GM23338 (cell line): Measurements from ENCODE around the gene ANXA8L1. TPM values are rescaled to one million over a fixed set of nuclear protein-coding genes. Genes with fewer than 3 reads are reported as not detected.
"Not testable (repeated sequence)": the region's sequence is repeated elsewhere in the genome, so short reads cannot be mapped to it uniquely, and the experiment has no call there.

Experiments
- ATAC-seq: fragments of 200-7000 bp; cut with Tn5 transposase; 3 replicates; pipeline ENCODE4 v1.9.1; 2020
- DNase-seq: peaks from one replicate; pipeline ENCODE4 v3.0.0-alpha.2; 2015; ENCODE audit warnings: low spot score
- H2AFZ ChIP-seq: fragments of 200-600 bp; sonication (generic); 2 replicates; pipeline ENCODE4 v1.8.0; 2016; ENCODE audit warnings: antibody characterized with exemption, mild to moderate bottlenecking, moderate library complexity
- H3F3A ChIP-seq: fragments of 200-600 bp; sonication (generic); replicated peaks from 2 replicates; pipeline ENCODE4 v1.8.0; 2017; ENCODE audit warnings: antibody characterized with exemption, mixed run types, low read depth
- H3K27ac ChIP-seq: fragments of 200-600 bp; sonication (generic); 2 replicates; pipeline ENCODE4 v1.6.1; 2016; ENCODE audit warnings: low read depth
- H3K27me3 ChIP-seq: fragments of 200-600 bp; sonication (generic); 2 replicates; pipeline ENCODE4 v1.8.0; 2016; ENCODE audit warnings: mild to moderate bottlenecking, mixed run types, moderate library complexity; ENCODE audit not compliant: insufficient read depth
- H3K36me3 ChIP-seq: fragments of 200-600 bp; sonication (generic); 2 replicates; pipeline ENCODE4 v1.8.0; 2016; ENCODE audit warnings: mild to moderate bottlenecking; ENCODE audit not compliant: insufficient read depth
- H3K4me1 ChIP-seq: fragments of 200-600 bp; sonication (generic); 2 replicates; pipeline ENCODE4 v1.8.0; 2016; ENCODE audit warnings: mild to moderate bottlenecking, moderate library complexity; ENCODE audit not compliant: insufficient read depth
- H3K4me2 ChIP-seq: fragments of 200-600 bp; sonication (generic); 2 replicates; pipeline ENCODE4 v1.7.1; 2017; ENCODE audit warnings: mixed run types
- H3K4me3 ChIP-seq: fragments of 200-600 bp; sonication (generic); 2 replicates; pipeline ENCODE4 v1.6.1; 2016; ENCODE audit warnings: mixed run types
- H3K79me2 ChIP-seq: fragments of 200-600 bp; sonication (generic); replicated peaks from 2 replicates; pipeline ENCODE4 v1.8.0; 2017; ENCODE audit warnings: mild to moderate bottlenecking; ENCODE audit not compliant: insufficient read depth
- H3K9me2 ChIP-seq: fragments of 200-600 bp; sonication (generic); 2 replicates; pipeline ENCODE4 v1.8.0; 2017; ENCODE audit not compliant: insufficient read depth
- H4K20me1 ChIP-seq: fragments of 200-600 bp; sonication (generic); replicated peaks from 2 replicates; pipeline ENCODE4 v1.8.0; 2017; ENCODE audit warnings: mild to moderate bottlenecking; ENCODE audit not compliant: insufficient read depth
- H3K27ac Mint-ChIP-seq: 2 replicates; pipeline ENCODE4 v1.8.0; 2020; ENCODE audit warnings: inconsistent platforms, mild to moderate bottlenecking, moderate library complexity, mixed read lengths
- H3K27me3 Mint-ChIP-seq: 3 replicates; pipeline ENCODE4 v1.8.0; 2022; ENCODE audit warnings: low read depth, mild to moderate bottlenecking, moderate library complexity, mixed read lengths, inconsistent platforms; ENCODE audit not compliant: insufficient read depth, poor library complexity
- H3K36me3 Mint-ChIP-seq: 3 replicates; pipeline ENCODE4 v1.8.0; 2021; ENCODE audit warnings: low read depth, mild to moderate bottlenecking, inconsistent platforms, moderate library complexity, mixed read lengths
- H3K4me1 Mint-ChIP-seq: 3 replicates; pipeline ENCODE4 v1.8.0; 2020; ENCODE audit warnings: mild to moderate bottlenecking, inconsistent platforms, mixed read lengths
- H3K4me3 Mint-ChIP-seq: 3 replicates; pipeline ENCODE4 v1.8.0; 2021; ENCODE audit warnings: moderate library complexity, mild to moderate bottlenecking, inconsistent platforms, mixed read lengths
- H3K9me3 Mint-ChIP-seq: 3 replicates; pipeline ENCODE4 v1.8.0; 2020; ENCODE audit warnings: moderate library complexity, mild to moderate bottlenecking, inconsistent platforms, mixed read lengths
- CREB1 ChIP-seq: fragments of 250-450 bp; sonication (Bioruptor Pico); IDR thresholded peaks from 2 replicates; pipeline ENCODE4 v1.5.0; 2020; ENCODE audit warnings: low read depth, mild to moderate bottlenecking, moderate library complexity
- ETS1 ChIP-seq: IDR thresholded peaks from 2 replicates; pipeline ENCODE4 v1.6.1; 2016; ENCODE audit warnings: antibody characterized with exemption
- EZH2 ChIP-seq: fragments of 200-600 bp; sonication (generic); IDR thresholded peaks from one replicate; pipeline ENCODE4 v1.8.0; 2017; ENCODE audit warnings: antibody characterized with exemption, mild to moderate bottlenecking, low read depth; ENCODE audit not compliant: unreplicated experiment
- JUNB ChIP-seq: IDR thresholded peaks from one replicate; pipeline ENCODE4 v1.6.1; 2016; ENCODE audit warnings: antibody characterized with exemption; ENCODE audit not compliant: unreplicated experiment
- NANOG ChIP-seq: IDR thresholded peaks from 2 replicates; pipeline ENCODE4 v1.6.1; 2016; ENCODE audit warnings: antibody characterized with exemption, borderline replicate concordance
- POLR2AphosphoS5 ChIP-seq: IDR thresholded peaks from 2 replicates; pipeline ENCODE4 v1.6.1; 2016; ENCODE audit warnings: antibody characterized with exemption, low read depth
- STAT1 ChIP-seq: IDR thresholded peaks from one replicate; pipeline ENCODE4 v1.6.1; 2016; ENCODE audit warnings: antibody characterized with exemption; ENCODE audit not compliant: unreplicated experiment
- ZNF114 ChIP-seq: fragments of 250-450 bp; sonication (Bioruptor Pico); IDR thresholded peaks from 2 replicates; pipeline ENCODE4 v1.5.0; 2020; ENCODE audit warnings: mild to moderate bottlenecking, moderate library complexity
- ZNF331 ChIP-seq: fragments of 250-450 bp; sonication (Bioruptor Pico); IDR thresholded peaks from 2 replicates; pipeline ENCODE4 v1.5.0; 2020; ENCODE audit warnings: low read depth, mild to moderate bottlenecking, moderate library complexity
- long read RNA-seq: library from polyadenylated mRNA; unstranded; transcript quantifications from one replicate; pipeline ENCODE4 v2.0.0, GENCODE V29; 2020; ENCODE audit not compliant: unreplicated experiment
- polyA plus RNA-seq: library from polyadenylated mRNA; unstranded; fragments of >200 nt; fragmentation: Nextera tagmentation; extraction: Ambion mirVana; gene quantifications from 2 replicates; pipeline ENCODE4 v1.2.1, GENCODE V29; 2016
- total RNA-seq: library from RNA; depleted of rRNA; stranded (reverse); fragments of >200 nt; shearing (Covaris generic); gene quantifications from 2 replicates; pipeline ENCODE4 v1.2.3, GENCODE V29; 2014; rRNA removed
- TF ChIP-seq, protein P1 (sequence below): IDR thresholded peaks from one replicate; pipeline ENCODE4 v1.6.1; 2018; ENCODE audit warnings: antibody characterized with exemption; ENCODE audit not compliant: unreplicated experiment
- TF ChIP-seq, protein P2 (sequence below): fragments of 250-450 bp; sonication (Bioruptor Pico); IDR thresholded peaks from 2 replicates; pipeline ENCODE4 v1.5.0; 2020; ENCODE audit warnings: mild to moderate bottlenecking, moderate library complexity

ANXA8L1 gene
- not detected in 2 replicates for total RNA-seq
- polyA plus RNA-seq = not detected in 2 replicates
- long read RNA-seq = 0 reads

DNA sequence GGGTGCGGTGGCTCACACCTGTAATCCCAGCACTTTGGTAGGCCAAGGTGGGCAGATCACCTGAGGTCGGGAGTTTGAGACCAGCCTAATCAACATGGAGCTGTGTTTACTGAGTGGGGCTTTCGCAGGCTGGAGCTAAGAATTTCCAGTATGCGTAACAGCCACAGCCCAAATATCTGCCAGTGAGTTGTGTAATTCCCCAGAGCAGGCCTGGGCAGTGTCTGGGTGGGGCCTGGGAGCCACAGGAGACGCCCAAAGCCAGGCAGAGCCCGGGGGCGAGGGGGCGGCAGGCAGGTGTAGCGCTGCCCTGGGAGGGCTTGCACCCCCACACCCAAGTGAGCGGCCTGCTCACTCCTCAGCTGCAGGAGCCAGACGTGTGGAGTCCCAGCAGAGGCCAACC is at the start of gene ANXA8L1:
Gene ANXA8L1 (plus strand): TSS at position 371 of the 400 bp plus-strand sequence. CDS start 76 bp downstream, outside the sequence.
- not testable (repeated sequence) for H4K20me1 ChIP-seq, H3K36me3 Mint-ChIP-seq, H3K4me3 ChIP-seq, H3K79me2 ChIP-seq, H3K27ac ChIP-seq, H3K27me3 ChIP-seq, H3K9me3 Mint-ChIP-seq, H3K27me3 Mint-ChIP-seq, H3K4me1 ChIP-seq, H3K27ac Mint-ChIP-seq, DNase-seq, ATAC-seq, H3K4me1 Mint-ChIP-seq, H3K36me3 ChIP-seq, H3F3A ChIP-seq, H2AFZ ChIP-seq, H3K4me3 Mint-ChIP-seq, H3K9me2 ChIP-seq, H3K4me2 ChIP-seq

- no peak overlapping the region; the same call in 2 of the 3 replicates for H3K4me3 Mint-ChIP-seq
- no peaks in the 10 kb centered on the region; the same call in 2 of the 3 replicates for H3K9me3 Mint-ChIP-seq
- H3K4me3 ChIP-seq = no peak overlapping the region
- no peaks in the 10 kb centered on the region for H3K36me3 ChIP-seq
- no peaks in the 10 kb centered on the region for H3K27me3 ChIP-seq
- H3K36me3 Mint-ChIP-seq = no peaks in the 10 kb centered on the region
- H3K27me3 Mint-ChIP-seq = peaks cover 12% of the 10 kb centered on the region
- H3K79me2 ChIP-seq = no peaks in the 10 kb centered on the region
- no peak overlapping the region for H3K27ac Mint-ChIP-seq
- H3K4me1 ChIP-seq = no peaks in the 10 kb centered on the region
- ATAC-seq (no peak), DNase-seq (no peak)
- H3K4me1 Mint-ChIP-seq = peaks cover 14% of the 10 kb centered on the region
- no peak overlapping the region for H2AFZ ChIP-seq
- H3K9me2 ChIP-seq = no peaks in the 10 kb centered on the region
- no peak overlapping the region for H3K27ac ChIP-seq
- H3K4me2 ChIP-seq = no peak overlapping the region
- no peaks in the 10 kb centered on the region for H3F3A ChIP-seq
- H4K20me1 ChIP-seq = no peaks in the 10 kb centered on the region
- TF ChIP-seq POLR2AphosphoS5 (no peak), JUNB (no peak), ZNF331 (CRISPR knock-in tag) (no peak), NANOG (no peak), EZH2 (no peak), CREB1 (no peak), ETS1 (no peak), ZNF114 (CRISPR knock-in tag) (no peak), STAT1 (no peak)
- TF ChIP-seq, protein P1, sequence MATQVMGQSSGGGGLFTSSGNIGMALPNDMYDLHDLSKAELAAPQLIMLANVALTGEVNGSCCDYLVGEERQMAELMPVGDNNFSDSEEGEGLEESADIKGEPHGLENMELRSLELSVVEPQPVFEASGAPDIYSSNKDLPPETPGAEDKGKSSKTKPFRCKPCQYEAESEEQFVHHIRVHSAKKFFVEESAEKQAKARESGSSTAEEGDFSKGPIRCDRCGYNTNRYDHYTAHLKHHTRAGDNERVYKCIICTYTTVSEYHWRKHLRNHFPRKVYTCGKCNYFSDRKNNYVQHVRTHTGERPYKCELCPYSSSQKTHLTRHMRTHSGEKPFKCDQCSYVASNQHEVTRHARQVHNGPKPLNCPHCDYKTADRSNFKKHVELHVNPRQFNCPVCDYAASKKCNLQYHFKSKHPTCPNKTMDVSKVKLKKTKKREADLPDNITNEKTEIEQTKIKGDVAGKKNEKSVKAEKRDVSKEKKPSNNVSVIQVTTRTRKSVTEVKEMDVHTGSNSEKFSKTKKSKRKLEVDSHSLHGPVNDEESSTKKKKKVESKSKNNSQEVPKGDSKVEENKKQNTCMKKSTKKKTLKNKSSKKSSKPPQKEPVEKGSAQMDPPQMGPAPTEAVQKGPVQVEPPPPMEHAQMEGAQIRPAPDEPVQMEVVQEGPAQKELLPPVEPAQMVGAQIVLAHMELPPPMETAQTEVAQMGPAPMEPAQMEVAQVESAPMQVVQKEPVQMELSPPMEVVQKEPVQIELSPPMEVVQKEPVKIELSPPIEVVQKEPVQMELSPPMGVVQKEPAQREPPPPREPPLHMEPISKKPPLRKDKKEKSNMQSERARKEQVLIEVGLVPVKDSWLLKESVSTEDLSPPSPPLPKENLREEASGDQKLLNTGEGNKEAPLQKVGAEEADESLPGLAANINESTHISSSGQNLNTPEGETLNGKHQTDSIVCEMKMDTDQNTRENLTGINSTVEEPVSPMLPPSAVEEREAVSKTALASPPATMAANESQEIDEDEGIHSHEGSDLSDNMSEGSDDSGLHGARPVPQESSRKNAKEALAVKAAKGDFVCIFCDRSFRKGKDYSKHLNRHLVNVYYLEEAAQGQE = no peak
- TF ChIP-seq, protein P2, sequence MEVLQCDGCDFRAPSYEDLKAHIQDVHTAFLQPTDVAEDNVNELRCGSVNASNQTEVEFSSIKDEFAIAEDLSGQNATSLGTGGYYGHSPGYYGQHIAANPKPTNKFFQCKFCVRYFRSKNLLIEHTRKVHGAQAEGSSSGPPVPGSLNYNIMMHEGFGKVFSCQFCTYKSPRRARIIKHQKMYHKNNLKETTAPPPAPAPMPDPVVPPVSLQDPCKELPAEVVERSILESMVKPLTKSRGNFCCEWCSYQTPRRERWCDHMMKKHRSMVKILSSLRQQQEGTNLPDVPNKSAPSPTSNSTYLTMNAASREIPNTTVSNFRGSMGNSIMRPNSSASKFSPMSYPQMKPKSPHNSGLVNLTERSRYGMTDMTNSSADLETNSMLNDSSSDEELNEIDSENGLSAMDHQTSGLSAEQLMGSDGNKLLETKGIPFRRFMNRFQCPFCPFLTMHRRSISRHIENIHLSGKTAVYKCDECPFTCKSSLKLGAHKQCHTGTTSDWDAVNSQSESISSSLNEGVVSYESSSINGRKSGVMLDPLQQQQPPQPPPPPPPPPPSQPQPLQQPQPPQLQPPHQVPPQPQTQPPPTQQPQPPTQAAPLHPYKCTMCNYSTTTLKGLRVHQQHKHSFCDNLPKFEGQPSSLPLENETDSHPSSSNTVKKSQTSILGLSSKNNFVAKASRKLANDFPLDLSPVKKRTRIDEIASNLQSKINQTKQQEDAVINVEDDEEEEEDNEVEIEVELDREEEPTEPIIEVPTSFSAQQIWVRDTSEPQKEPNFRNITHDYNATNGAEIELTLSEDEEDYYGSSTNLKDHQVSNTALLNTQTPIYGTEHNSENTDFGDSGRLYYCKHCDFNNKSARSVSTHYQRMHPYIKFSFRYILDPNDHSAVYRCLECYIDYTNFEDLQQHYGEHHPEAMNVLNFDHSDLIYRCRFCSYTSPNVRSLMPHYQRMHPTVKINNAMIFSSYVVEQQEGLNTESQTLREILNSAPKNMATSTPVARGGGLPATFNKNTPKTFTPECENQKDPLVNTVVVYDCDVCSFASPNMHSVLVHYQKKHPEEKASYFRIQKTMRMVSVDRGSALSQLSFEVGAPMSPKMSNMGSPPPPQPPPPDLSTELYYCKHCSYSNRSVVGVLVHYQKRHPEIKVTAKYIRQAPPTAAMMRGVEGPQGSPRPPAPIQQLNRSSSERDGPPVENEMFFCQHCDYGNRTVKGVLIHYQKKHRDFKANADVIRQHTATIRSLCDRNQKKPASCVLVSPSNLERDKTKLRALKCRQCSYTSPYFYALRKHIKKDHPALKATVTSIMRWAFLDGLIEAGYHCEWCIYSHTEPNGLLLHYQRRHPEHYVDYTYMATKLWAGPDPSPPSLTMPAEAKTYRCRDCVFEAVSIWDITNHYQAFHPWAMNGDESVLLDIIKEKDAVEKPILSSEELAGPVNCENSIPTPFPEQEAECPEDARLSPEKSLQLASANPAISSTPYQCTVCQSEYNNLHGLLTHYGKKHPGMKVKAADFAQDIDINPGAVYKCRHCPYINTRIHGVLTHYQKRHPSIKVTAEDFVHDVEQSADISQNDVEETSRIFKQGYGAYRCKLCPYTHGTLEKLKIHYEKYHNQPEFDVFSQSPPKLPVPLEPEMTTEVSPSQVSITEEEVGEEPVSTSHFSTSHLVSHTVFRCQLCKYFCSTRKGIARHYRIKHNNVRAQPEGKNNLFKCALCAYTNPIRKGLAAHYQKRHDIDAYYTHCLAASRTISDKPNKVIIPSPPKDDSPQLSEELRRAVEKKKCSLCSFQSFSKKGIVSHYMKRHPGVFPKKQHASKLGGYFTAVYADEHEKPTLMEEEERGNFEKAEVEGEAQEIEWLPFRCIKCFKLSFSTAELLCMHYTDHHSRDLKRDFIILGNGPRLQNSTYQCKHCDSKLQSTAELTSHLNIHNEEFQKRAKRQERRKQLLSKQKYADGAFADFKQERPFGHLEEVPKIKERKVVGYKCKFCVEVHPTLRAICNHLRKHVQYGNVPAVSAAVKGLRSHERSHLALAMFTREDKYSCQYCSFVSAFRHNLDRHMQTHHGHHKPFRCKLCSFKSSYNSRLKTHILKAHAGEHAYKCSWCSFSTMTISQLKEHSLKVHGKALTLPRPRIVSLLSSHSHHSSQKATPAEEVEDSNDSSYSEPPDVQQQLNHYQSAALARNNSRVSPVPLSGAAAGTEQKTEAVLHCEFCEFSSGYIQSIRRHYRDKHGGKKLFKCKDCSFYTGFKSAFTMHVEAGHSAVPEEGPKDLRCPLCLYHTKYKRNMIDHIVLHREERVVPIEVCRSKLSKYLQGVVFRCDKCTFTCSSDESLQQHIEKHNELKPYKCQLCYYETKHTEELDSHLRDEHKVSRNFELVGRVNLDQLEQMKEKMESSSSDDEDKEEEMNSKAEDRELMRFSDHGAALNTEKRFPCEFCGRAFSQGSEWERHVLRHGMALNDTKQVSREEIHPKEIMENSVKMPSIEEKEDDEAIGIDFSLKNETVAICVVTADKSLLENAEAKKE (CRISPR knock-in tag) = no peak
Observed at GRCh38 chr10:46326066-46326465, 49.5 kb upstream of the ANXA8L1 start.
